HFFc6 (cell line): Measurements from ENCODE around the gene IL36A. TPM values are rescaled to one million over a fixed set of nuclear protein-coding genes. Genes with fewer than 3 reads are reported as not detected.

Experiments used
- DNase-seq: peaks from one replicate; pipeline ENCODE4 v3.0.0-alpha.2; 2018
- H3K27ac Mint-ChIP-seq: 2 replicates; pipeline ENCODE4 v1.8.0; 2020; ENCODE audit warnings: mild to moderate bottlenecking, mixed read lengths
- H3K27me3 Mint-ChIP-seq: 2 replicates; pipeline ENCODE4 v1.8.0; 2021; ENCODE audit warnings: mild to moderate bottlenecking, moderate library complexity, mixed read lengths; ENCODE audit not compliant: insufficient read depth
- H3K36me3 Mint-ChIP-seq: 2 replicates; pipeline ENCODE4 v1.8.0; 2021; ENCODE audit warnings: low read depth, mixed read lengths
- H3K4me1 Mint-ChIP-seq: 2 replicates; pipeline ENCODE4 v1.8.0; 2020; ENCODE audit warnings: low read depth, mixed read lengths
- H3K4me3 Mint-ChIP-seq: 2 replicates; pipeline ENCODE4 v1.8.0; 2020; ENCODE audit warnings: mild to moderate bottlenecking, moderate library complexity, mixed read lengths
- H3K9me3 Mint-ChIP-seq: 2 replicates; pipeline ENCODE4 v1.8.0; 2020; ENCODE audit warnings: mild to moderate bottlenecking, mixed read lengths
- CTCF ChIP-seq: fragments of 200-600 bp; sonication (generic); IDR thresholded peaks from 2 replicates; pipeline ENCODE4 v1.5.0; 2021; ENCODE audit warnings: antibody characterized with exemption, mild to moderate bottlenecking
- long read RNA-seq: library from polyadenylated mRNA; unstranded; transcript quantifications from one replicate; pipeline ENCODE4 v2.0.0, GENCODE V29; 2019
- total RNA-seq, 6 experiments: library from RNA; stranded (reverse); fragmentation: NEBNext Ultra II Directional; extraction: Animal tissue kit (Norgen Biotek cat#: 25700); gene quantifications; 2 replicates in 1 of 6; 3 replicates in 5 of 6; pipeline ENCODE4 v1.2.3, GENCODE V29; 2021

The IL36A gene
- total RNA-seq, result not detected
- long read RNA-seq, result 0 reads

- no peak for DNase-seq
- H3K4me3 Mint-ChIP-seq, result no peak within 1 kb of the TSS
- peaks cover 8% of the 10 kb centered on the region for H3K4me1 Mint-ChIP-seq
- H3K27me3 Mint-ChIP-seq, result peaks cover 22% of the 10 kb centered on the region; the same call in 1 of the 2 replicates
- peaks cover 18% of the 10 kb centered on the region for H3K36me3 Mint-ChIP-seq
- no peak for TF ChIP-seq CTCF
- no peak within 1 kb of the TSS for H3K27ac Mint-ChIP-seq
- H3K9me3 Mint-ChIP-seq, result peaks cover 18% of the 10 kb centered on the region
Observed at GRCh38 chr2:113005030-113005509, at the start of gene IL36A. IL36A (plus strand) TSS chr2:113005459; CDS start chr2:113005872, 413 bp downstream.

GRCh38 chr2:112957511-112957910, 47.7 kb upstream of the IL36A start:
- TF ChIP-seq CTCF, result no peak
- Mint-ChIP-seq H3K27me3 (peaks cover 6% of the 10 kb centered on the region), H3K4me1 (peaks cover 5% of the 10 kb centered on the region), H3K36me3 (no peaks in the 10 kb centered on the region), H3K4me3 (no peak overlapping the region), H3K27ac (no peak overlapping the region), H3K9me3 (no peaks in the 10 kb centered on the region)
- DNase-seq, result no peak

GRCh38 chr2:112958428-112959108, 46.7 kb upstream of the IL36A start:
- TF ChIP-seq CTCF, result peak; percentile 89
- Mint-ChIP-seq H3K36me3 (no peaks in the 10 kb centered on the region), H3K4me1 (no peaks in the 10 kb centered on the region), H3K4me3 (no peak overlapping the region), H3K9me3 (no peaks in the 10 kb centered on the region), H3K27ac (no peak overlapping the region), H3K27me3 (peaks cover 8% of the 10 kb centered on the region)
- DNase-seq, result peak; percentile 52

- DNase-seq, result no peak
- Mint-ChIP-seq H3K4me1 (no peaks in the 10 kb centered on the region), H3K27ac (no peak overlapping the region), H3K27me3 (peaks cover 10% of the 10 kb centered on the region), H3K36me3 (no peaks in the 10 kb centered on the region), H3K9me3 (no peaks in the 10 kb centered on the region), H3K4me3 (no peak overlapping the region)
- peak; percentile 73 for TF ChIP-seq CTCF
Observed at GRCh38 chr2:112959109-112959812, 46.0 kb upstream of the IL36A start.

GRCh38 chr2:112960230-112960825, 44.9 kb upstream of the IL36A start:
- Mint-ChIP-seq H3K27me3 (peaks cover 8% of the 10 kb centered on the region), H3K9me3 (no peaks in the 10 kb centered on the region), H3K4me3 (no peak overlapping the region)

More at GRCh38 chr2:112960230-112960825, 44.9 kb upstream of the IL36A start:
- Mint-ChIP-seq H3K4me1 (no peaks in the 10 kb centered on the region), H3K27ac (no peak overlapping the region), H3K36me3 (no peaks in the 10 kb centered on the region)
- no peak for DNase-seq
- peak; percentile 56; the same call in 1 of the 2 replicates for TF ChIP-seq CTCF
